Measurements from ENCODE around the gene TIGD3.

- TF ChIP-seq, protein P1, sequence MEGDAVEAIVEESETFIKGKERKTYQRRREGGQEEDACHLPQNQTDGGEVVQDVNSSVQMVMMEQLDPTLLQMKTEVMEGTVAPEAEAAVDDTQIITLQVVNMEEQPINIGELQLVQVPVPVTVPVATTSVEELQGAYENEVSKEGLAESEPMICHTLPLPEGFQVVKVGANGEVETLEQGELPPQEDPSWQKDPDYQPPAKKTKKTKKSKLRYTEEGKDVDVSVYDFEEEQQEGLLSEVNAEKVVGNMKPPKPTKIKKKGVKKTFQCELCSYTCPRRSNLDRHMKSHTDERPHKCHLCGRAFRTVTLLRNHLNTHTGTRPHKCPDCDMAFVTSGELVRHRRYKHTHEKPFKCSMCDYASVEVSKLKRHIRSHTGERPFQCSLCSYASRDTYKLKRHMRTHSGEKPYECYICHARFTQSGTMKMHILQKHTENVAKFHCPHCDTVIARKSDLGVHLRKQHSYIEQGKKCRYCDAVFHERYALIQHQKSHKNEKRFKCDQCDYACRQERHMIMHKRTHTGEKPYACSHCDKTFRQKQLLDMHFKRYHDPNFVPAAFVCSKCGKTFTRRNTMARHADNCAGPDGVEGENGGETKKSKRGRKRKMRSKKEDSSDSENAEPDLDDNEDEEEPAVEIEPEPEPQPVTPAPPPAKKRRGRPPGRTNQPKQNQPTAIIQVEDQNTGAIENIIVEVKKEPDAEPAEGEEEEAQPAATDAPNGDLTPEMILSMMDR (IDR thresholded peaks at IDR 0.05; ENCODE audit: low read depth, low read length, missing input control) = no peak
- TF ChIP-seq, protein P2, sequence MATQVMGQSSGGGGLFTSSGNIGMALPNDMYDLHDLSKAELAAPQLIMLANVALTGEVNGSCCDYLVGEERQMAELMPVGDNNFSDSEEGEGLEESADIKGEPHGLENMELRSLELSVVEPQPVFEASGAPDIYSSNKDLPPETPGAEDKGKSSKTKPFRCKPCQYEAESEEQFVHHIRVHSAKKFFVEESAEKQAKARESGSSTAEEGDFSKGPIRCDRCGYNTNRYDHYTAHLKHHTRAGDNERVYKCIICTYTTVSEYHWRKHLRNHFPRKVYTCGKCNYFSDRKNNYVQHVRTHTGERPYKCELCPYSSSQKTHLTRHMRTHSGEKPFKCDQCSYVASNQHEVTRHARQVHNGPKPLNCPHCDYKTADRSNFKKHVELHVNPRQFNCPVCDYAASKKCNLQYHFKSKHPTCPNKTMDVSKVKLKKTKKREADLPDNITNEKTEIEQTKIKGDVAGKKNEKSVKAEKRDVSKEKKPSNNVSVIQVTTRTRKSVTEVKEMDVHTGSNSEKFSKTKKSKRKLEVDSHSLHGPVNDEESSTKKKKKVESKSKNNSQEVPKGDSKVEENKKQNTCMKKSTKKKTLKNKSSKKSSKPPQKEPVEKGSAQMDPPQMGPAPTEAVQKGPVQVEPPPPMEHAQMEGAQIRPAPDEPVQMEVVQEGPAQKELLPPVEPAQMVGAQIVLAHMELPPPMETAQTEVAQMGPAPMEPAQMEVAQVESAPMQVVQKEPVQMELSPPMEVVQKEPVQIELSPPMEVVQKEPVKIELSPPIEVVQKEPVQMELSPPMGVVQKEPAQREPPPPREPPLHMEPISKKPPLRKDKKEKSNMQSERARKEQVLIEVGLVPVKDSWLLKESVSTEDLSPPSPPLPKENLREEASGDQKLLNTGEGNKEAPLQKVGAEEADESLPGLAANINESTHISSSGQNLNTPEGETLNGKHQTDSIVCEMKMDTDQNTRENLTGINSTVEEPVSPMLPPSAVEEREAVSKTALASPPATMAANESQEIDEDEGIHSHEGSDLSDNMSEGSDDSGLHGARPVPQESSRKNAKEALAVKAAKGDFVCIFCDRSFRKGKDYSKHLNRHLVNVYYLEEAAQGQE (IDR thresholded peaks at IDR 0.05) = no peak
- TF ChIP-seq NR2F2 (IDR thresholded peaks at IDR 0.05) (no peak), RAD21 (IDR thresholded peaks at IDR 0.05) (no peak)
- TF ChIP-seq, protein P3, sequence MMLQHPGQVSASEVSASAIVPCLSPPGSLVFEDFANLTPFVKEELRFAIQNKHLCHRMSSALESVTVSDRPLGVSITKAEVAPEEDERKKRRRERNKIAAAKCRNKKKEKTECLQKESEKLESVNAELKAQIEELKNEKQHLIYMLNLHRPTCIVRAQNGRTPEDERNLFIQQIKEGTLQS (IDR thresholded peaks at IDR 0.05) = no peak
Observed at GRCh38 chr11:65338676-65339075, 15.9 kb upstream of the TIGD3 start.

All from liver (tissue), 3 donors.